HG03196 (cell line): ENCODE measurements around the gene CLPTM1L.
"Not testable (repeated sequence)": the region's sequence is repeated elsewhere in the genome, so short reads cannot be mapped to it uniquely, and the experiment has no call there.

Source experiments
- ATAC-seq: cut with Tn5 transposase; IDR thresholded peaks from one replicate; pipeline ENCODE4 v1.9.1; 2021; ENCODE audit not compliant: unreplicated experiment

CLPTM1L gene

GRCh38 chr5:1293416-1294205 lies 51.3 kb downstream of the CLPTM1L start:
- ATAC-seq: no peak

GRCh38 chr5:1292846-1293415 lies 52.0 kb downstream of the CLPTM1L start:
- no peak for ATAC-seq

GRCh38 chr5:1292139-1292538 lies 52.8 kb downstream of the CLPTM1L start:
- ATAC-seq: no peak

GRCh38 chr5:1291611-1292080 lies 53.3 kb downstream of the CLPTM1L start:
- ATAC-seq: no peak

- not testable (repeated sequence) for ATAC-seq
Measured at GRCh38 chr5:1290956-1291355, 53.9 kb downstream of the CLPTM1L start.

GRCh38 chr5:1289559-1289958 lies 55.3 kb downstream of the CLPTM1L start:
- ATAC-seq: not testable (repeated sequence)

GRCh38 chr5:1288439-1289335 lies 56.2 kb downstream of the CLPTM1L start:
- ATAC-seq: no peak

- ATAC-seq: no peak
Measured at GRCh38 chr5:1285883-1286291, 59.0 kb downstream of the CLPTM1L start.

GRCh38 chr5:1285141-1285540 lies 59.8 kb downstream of the CLPTM1L start:
- no peak for ATAC-seq

GRCh38 chr5:1284336-1284970 lies 60.4 kb downstream of the CLPTM1L start:
- ATAC-seq: not testable (repeated sequence)

- not testable (repeated sequence) for ATAC-seq
Measured at GRCh38 chr5:1283729-1284041, 61.2 kb downstream of the CLPTM1L start.

GRCh38 chr5:1282993-1283728 lies 61.7 kb downstream of the CLPTM1L start:
- not testable (repeated sequence) for ATAC-seq

GRCh38 chr5:1282131-1282992 lies 62.5 kb downstream of the CLPTM1L start:
- no peak for ATAC-seq

- no peak for ATAC-seq
Measured at GRCh38 chr5:1281038-1281882, 63.6 kb downstream of the CLPTM1L start.

GRCh38 chr5:1280177-1281037 lies 64.5 kb downstream of the CLPTM1L start:
- no peak for ATAC-seq

GRCh38 chr5:1279443-1280151 lies 65.3 kb downstream of the CLPTM1L start:
- ATAC-seq: no peak
